ENCODE data around the gene TNFRSF19.

The TNFRSF19 gene

DNA sequence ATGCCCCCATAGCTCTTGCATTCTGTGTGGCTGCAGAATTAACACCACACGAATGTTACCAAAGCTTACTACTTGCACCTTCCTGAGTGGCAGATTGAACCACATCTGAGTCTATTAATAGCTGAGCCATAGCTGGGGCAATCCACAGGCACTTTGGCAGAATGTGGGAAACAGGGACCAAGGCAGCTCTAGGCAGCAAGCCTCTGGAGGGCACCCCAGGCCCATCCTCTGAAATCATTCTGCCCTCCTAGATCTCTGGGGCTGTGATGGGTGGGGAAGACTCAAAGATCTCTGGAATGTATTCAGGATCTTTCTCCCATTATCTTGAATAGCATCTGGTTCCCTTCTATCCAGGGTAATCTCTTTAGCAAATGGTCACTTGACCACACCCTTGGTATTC, 139.3 kb downstream of the TNFRSF19 start:
- TF ChIP-seq, protein P1, sequence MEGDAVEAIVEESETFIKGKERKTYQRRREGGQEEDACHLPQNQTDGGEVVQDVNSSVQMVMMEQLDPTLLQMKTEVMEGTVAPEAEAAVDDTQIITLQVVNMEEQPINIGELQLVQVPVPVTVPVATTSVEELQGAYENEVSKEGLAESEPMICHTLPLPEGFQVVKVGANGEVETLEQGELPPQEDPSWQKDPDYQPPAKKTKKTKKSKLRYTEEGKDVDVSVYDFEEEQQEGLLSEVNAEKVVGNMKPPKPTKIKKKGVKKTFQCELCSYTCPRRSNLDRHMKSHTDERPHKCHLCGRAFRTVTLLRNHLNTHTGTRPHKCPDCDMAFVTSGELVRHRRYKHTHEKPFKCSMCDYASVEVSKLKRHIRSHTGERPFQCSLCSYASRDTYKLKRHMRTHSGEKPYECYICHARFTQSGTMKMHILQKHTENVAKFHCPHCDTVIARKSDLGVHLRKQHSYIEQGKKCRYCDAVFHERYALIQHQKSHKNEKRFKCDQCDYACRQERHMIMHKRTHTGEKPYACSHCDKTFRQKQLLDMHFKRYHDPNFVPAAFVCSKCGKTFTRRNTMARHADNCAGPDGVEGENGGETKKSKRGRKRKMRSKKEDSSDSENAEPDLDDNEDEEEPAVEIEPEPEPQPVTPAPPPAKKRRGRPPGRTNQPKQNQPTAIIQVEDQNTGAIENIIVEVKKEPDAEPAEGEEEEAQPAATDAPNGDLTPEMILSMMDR (IDR thresholded peaks at IDR 0.05; ENCODE audit: insufficient read depth, low read length, poor library complexity, severe bottlenecking), result peak; percentile 40
- no peaks in the 10 kb centered on the region for H3K36me3 ChIP-seq (ENCODE audit: control insufficient read depth, insufficient read depth, low read length)
- no peak for DNase-seq (ENCODE audit: extremely low read depth, insufficient read length)
- H3K27me3 ChIP-seq (replicated peaks; ENCODE audit: control insufficient read depth, insufficient read depth, low read length), result no peaks in the 10 kb centered on the region
- no peak overlapping the region for H3K4me3 ChIP-seq (replicated peaks; ENCODE audit: low read depth, low read length)

GRCh38 chr13:23710366-23710765, 140.2 kb downstream of the TNFRSF19 start:
- DNase-seq (ENCODE audit: extremely low read depth, insufficient read length), result no peak
- no peaks in the 10 kb centered on the region for H3K27me3 ChIP-seq (replicated peaks; ENCODE audit: control insufficient read depth, insufficient read depth, low read length)
- H3K36me3 ChIP-seq (ENCODE audit: control insufficient read depth, insufficient read depth, low read length), result no peaks in the 10 kb centered on the region
- TF ChIP-seq, protein P1 (IDR thresholded peaks at IDR 0.05; ENCODE audit: insufficient read depth, low read length, poor library complexity, severe bottlenecking), result no peak
- H3K4me3 ChIP-seq (replicated peaks; ENCODE audit: low read depth, low read length), result no peak overlapping the region

DNA sequence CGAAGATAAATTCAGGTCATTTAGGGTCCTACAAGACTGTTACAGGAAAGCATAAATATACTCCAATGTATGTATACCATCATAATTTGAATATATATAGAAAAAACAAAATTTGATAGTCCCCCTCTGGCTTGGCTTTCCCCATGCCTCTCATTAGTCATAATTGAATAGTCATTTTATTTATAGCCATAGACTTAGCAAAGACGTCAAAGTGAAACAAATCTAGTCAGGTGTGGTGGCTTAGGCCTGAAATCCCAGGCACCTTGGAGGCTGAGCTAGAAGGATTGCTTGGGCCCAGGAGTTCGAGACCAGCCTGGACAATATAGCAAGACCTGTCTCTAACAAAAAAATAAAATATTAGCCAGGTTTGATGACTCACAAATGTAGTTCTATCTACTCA, 141.1 kb downstream of the TNFRSF19 start:
- peak; percentile 42 for DNase-seq (ENCODE audit: extremely low read depth, insufficient read length)
- TF ChIP-seq, protein P1 (IDR thresholded peaks at IDR 0.05; ENCODE audit: insufficient read depth, low read length, poor library complexity, severe bottlenecking), result no peak
- Histone ChIP-seq H3K36me3 (ENCODE audit: control insufficient read depth, insufficient read depth, low read length) (no peaks in the 10 kb centered on the region), H3K27me3 (replicated peaks; ENCODE audit: control insufficient read depth, insufficient read depth, low read length) (no peaks in the 10 kb centered on the region), H3K4me3 (replicated peaks; ENCODE audit: low read depth, low read length) (no peak overlapping the region)

GRCh38 chr13:23714672-23715071, 144.5 kb downstream of the TNFRSF19 start:
- no peaks in the 10 kb centered on the region for H3K36me3 ChIP-seq (ENCODE audit: control insufficient read depth, insufficient read depth, low read length)
- no peak for DNase-seq (ENCODE audit: extremely low read depth, insufficient read length)
- H3K4me3 ChIP-seq (replicated peaks; ENCODE audit: low read depth, low read length), result no peak overlapping the region
- H3K27me3 ChIP-seq (replicated peaks; ENCODE audit: control insufficient read depth, insufficient read depth, low read length), result no peaks in the 10 kb centered on the region
- TF ChIP-seq, protein P1 (IDR thresholded peaks at IDR 0.05; ENCODE audit: insufficient read depth, low read length, poor library complexity, severe bottlenecking), result no peak

- TF ChIP-seq, protein P1 (IDR thresholded peaks at IDR 0.05; ENCODE audit: insufficient read depth, low read length, poor library complexity, severe bottlenecking), result no peak
- Histone ChIP-seq H3K4me3 (replicated peaks; ENCODE audit: low read depth, low read length) (no peak overlapping the region), H3K27me3 (replicated peaks; ENCODE audit: control insufficient read depth, insufficient read depth, low read length) (no peaks in the 10 kb centered on the region), H3K36me3 (ENCODE audit: control insufficient read depth, insufficient read depth, low read length) (no peaks in the 10 kb centered on the region)
- no peak for DNase-seq (ENCODE audit: extremely low read depth, insufficient read length)
Observed at GRCh38 chr13:23715092-23715761, 145.0 kb downstream of the TNFRSF19 start.

All from GM06990 (cell line).